GM21381 (cell line): ENCODE measurements around the gene TSPYL1.
A peak's percentile ranks its signal among the peaks of the same experiment; 100 is the strongest.
"Not testable (repeated sequence)": the region's sequence is repeated elsewhere in the genome, so short reads cannot be mapped to it uniquely, and the experiment has no call there.

Experiments used
- ATAC-seq: cut with Tn5 transposase; IDR thresholded peaks from one replicate; pipeline ENCODE4 v1.9.1; 2021; ENCODE audit warnings: mild to moderate bottlenecking, moderate library complexity; ENCODE audit not compliant: unreplicated experiment

TSPYL1 gene

DNA sequence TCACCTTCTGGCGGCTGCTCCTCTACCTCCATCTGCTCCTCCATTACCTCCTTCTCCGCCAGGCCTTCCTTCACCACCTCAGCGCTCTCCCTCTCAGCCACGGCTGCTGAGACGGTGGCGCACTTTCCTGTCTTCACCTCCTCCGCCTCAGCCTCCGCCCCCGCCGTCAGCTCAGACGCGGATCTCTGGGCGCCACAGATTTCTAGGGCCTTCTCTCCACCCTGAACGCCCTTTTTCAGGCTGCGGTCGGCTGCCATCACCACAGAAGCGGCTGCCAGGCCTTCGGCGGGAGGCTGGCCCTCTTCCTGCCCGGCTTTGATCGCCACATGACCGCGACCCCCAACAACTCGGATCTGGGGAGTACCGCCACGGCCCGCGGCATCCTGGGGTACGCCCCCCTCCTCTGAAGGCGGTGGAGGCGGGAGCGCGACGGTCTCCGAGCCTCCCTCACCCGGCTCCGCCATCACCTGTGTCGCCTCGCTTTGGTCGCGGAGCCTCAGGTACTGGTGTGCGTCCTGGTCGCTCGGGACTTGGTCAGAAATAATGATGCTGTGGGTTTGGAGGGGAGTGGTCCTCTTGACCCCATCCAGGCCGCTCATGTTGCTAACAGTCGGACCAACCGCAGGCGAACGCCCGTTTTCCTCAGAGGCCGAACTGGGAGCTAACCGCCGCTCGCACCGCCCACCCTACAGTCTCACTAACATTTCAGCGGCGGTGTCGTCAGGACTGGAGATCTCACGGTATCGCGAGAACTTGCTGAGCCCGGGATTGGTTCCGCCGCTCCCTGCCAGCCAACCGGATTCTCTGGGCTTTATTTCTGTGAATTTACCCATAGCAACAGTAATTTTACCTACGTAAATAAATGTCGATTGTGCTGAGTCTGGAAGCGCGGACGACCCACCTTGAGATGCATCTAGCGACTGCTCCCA, at the start of gene TSPYL1:
Gene TSPYL1, minus strand, starts transcription at position 699 of the 929 bp plus-strand sequence. Its CDS starts 100 bp downstream, at position 599.
- peak; percentile 95 for ATAC-seq

DNA sequence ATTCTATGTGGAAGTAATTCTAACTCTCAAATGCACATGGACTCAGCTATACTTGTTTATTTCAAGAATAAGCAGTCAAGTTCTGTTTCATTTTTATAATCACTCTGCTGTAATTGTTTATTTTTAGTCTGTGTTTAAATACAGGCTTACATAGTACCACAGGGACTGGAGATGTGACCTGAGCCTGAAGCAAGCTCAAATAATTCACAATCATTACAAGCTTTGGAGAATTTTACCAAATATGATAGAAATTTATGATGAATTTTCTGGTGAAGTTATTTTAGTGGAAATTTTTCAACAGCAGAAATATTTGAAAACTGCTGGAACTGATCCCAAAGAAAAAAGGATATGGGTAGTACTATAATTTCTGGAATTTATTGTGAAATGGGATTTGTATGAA, 49.4 kb upstream of the TSPYL1 start:
- no peak for ATAC-seq

DNA sequence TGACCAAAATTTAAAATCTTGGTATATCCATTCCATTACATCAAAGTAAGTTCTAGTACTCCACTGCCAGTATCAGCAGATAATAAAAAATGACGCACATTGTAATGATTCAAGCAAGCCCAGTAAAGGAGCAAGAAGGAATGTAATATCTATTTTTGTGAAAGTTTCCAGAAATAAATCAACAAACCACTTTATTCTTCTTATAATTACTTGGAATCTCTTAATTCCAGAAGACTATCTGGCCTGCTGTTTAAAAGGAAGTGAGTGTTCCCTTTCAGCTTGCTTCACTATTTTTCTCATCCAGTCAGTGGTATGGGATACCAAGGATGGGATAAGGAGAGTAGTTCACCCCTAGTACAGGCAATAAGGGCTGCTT, 48.8 kb upstream of the TSPYL1 start:
- no peak for ATAC-seq

DNA sequence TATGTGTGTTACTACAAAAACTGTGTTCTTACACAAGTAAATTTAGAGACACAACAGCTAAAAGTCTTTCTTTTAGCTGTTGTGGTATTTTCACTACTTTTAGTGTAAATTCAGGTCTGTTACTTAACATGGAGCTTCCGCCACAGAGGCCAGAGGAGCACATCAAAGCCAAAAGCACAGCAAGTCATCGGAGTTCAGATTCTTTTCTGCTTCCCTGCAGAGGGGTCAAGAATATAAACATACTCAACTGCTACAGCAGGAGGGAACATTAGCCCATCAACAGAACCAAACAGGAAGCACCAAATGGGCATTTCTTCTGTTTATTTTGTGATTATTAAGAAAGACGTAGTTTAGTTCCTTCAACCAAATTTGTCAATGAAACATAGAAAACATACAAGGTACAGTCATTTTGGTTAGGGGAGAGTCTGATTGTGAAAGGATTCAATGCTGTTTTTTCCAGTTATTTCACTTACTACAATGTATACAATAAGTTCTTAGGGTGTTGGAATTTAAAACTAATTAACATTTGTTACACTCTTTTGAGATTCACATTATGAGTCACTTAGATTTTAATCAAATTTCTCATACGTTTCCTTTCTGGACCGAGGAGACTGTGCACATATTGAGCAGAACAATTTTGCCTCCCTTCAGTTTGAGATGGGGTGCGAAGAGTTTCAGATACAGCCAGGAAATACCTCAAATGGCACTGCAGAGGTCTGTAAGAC, 48.2 kb upstream of the TSPYL1 start:
- no peak for ATAC-seq

DNA sequence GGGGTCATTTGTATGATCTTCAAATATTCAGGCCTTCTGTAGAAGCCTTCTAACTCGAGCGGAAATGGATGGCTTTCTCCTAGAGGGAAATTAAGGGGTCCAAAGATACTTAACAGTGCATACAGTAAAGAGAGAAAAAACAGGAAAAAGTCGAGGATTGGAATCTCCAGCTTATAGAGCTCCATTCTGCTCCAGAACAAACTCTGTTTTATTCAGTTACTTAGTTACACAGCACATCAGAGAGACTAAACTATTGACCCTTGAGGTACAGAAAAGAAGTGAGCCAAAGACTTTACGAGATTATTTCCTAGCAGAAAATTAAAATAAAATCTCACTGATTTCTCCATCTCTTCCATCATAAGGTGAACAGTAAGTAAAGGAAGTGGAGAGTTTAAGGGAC, 47.3 kb upstream of the TSPYL1 start:
- no peak for ATAC-seq

DNA sequence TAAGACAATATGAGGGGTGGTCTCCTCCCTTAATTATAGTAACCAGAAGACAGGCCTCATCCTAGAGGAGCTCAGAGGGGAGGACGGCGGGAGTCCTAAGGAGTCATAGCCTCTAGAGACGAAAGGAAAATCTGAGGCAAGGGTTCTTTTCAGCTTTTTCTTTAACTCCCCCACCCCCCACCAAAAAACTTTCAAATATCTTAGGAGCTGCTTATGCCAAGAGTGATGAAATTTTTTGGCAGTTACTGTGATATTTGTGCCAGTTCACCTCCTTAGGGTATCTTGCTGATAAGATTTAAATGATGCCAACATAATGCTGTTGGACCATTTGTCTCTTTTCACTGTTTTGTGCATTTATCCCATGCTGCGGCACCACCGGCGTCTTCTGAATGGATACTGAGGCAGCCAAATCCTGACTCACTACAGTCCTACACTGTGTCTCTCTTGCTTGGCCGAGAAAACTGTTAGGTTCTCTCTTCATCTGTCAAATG, 46.5 kb upstream of the TSPYL1 start:
- no peak for ATAC-seq

DNA sequence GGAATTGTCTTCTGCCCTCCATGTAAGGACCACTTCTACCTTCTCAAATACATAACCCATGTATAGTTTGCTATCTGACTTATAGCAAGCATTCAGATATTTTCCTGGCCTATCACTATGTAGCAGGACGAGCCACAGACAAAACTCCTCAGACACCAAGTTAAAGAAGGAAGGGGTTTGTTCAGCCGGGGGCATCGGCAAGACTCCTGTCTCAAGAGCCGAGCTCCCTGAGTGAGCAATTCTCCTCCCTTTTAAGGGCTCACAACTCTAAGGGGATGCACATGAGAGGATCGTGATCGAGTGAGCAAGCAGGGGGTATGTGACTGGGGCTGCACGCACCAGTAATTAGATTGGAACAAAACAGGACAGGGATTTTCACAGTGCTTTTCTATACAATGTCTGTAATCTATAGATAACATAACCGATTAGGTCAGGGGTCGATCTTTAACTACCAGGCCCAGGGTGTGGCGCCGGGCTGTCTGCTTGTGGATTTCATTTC, 46.0 kb upstream of the TSPYL1 start:
- not testable (repeated sequence) for ATAC-seq

DNA sequence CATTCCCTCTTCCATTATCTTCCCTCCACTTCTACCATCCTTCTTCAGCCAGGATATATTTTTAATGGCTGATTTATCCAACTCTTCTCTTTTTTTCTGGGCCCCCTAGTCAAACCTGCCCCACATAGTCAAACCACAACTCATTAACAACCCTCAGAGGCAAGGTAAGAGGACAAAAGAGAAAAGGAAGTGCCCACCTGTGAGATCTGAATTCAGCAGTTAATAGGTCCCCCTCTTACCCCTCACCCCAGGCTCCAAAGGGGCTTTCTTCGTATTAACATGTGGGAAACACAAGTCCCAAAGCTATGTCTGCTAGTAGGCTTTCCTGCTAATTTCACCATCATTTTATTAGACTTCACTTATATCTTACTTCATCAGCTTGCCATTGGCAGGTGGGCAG, 44.1 kb upstream of the TSPYL1 start:
- no peak for ATAC-seq

DNA sequence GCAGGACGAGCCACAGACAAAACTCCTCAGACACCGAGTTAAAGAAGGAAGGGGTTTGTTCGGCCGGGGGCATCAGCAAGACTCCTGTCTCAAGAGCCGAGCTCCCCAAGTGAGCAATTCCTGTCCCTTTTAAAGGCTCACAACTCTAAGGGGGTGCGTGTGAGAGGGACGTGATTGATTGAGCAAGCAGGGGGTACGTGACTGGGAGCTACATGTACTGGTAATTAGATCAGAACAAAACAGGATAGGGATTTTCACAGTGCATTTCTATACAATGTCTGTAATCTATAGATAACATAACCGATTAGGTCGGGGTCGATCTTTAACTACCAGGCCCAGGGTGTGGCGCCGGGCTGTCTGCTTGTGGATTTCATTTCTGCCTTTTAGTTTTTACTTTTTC, 42.2 kb upstream of the TSPYL1 start:
- ATAC-seq = not testable (repeated sequence)

DNA sequence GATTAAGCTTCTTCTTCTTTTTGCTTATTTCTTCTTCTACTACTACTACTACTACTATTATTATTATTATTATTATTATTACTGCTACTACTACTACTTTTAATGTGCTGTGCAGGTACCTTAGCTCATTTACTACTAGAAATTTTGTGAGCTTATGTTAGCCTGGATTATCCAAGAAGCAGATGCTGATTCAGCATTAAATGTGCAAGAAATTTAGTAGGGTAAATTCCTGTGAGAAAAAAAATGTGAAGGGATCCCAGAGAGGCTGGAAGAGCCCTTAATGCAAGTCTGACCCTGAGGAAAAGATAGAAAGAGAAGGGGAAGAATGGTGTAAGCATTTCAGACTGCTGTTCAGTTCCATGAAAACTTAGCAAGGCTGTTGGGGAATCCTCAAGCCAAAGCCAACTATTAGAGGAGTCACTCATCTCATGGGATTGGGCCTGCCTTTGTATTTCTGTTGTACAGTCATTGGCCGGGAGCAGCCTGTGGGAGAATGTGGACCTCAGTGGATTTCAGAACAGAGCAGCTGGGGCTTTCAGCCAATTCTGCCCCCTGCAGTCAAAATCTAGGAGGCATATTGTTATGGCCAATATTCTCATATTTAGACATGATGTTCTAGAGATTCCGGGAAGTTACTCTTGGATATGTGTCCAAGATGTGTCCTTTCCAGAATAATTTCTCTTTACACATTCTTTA, 37.2 kb upstream of the TSPYL1 start:
- no peak for ATAC-seq

DNA sequence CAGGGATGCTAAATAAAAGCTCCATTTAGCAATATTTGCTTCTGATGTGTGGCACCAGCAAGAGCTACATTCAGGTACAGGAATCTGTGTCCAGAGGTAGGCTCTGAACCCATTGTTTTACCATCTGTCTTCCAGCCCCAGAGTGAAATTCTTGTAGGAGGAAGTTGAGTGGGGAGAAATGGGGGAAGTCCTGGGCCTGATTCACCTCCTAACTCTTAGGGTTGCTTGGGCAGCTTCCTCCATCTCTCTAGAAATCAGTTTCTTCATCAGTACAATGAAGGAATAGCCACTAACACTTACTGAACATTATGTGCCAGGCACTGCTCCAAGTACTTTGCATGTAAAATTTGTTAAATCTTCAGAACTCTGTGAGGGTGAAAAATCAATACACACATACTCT, 35.1 kb upstream of the TSPYL1 start:
- no peak for ATAC-seq

DNA sequence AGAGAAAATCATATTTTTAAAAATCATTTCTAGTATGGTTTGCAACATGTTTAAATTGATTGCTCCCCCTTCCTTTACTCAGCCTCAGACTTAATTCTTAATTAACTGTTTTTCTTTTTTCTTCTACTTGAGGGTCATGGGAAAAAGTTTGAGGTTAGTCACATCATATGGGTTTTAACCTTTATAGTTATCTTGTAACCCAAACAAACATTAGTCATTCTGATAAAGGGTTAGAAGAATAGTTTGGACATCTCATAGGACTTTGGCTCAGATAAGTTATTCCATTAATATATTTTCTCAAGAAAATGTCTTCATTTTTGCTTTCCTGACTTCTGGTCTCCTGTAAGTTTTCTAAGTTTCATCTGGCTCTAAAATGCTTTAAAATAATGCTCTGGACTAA, 34.5 kb upstream of the TSPYL1 start:
- ATAC-seq = no peak

DNA sequence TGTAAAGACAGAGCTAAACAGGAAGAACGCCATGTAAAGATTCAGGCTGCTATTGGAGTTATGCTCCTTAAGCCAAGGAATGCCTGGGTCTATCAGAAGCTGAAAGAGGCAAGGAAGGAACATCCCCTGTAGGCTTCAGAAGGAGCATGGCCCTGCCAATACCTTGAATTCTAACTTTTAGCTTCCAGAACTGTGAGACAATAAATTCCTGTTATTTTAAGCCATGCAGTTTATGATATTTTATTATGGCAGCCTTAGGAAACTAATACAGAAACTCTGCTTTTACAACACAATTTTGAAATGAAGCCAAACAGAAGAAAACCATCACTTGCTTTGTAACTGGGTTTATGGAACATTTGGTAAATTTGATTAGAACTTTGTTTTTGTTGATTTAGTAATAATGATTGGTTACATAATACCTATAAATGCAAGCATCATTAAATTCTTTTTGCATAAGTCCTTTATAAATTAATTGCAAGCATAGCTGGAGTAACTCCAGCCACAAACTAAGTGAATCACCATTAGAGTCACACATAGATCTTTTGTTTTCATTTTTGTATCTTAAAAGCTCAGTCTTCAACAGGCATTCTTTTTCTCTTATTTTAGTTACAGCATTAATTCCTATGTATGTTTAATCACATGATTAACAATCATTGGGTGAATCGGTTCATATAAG, 33.5 kb upstream of the TSPYL1 start:
- ATAC-seq = no peak

DNA sequence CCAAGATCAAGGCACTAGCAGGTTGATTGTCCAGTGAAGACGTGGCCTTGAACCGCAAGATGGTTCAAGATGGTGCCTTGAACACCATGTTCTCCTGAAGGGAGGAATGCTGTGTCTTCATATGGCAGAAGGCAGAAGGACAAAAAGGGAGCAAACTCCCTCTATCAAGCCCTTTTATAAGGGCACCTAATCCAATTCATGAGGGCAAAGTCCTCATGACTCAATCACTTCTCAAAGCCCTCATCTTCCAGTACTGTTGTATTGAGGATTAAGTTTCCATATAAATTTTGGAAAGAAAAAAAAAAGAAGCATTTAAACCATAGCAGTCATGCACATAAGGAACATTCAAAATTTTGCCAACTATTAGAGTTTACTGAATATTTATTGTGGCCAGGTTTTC, 29.9 kb upstream of the TSPYL1 start:
- no peak for ATAC-seq

DNA sequence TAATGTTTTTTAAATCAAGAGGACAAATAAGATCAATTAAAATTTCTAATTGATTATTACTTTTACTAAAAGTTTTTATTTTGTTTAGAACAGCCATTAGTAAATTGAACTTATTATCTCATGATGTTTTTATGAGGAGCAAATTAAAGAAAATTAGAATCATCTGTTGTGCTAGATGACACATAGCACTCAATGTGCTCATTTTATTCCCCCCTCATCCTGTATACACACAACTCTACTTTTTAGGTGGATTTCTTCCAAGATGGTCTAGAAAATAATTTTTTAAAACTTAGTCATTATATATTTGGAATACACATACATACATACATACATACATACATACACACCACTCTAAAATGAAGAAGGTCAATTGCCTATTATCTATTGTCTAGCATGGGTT, 29.3 kb upstream of the TSPYL1 start:
- ATAC-seq = no peak

DNA sequence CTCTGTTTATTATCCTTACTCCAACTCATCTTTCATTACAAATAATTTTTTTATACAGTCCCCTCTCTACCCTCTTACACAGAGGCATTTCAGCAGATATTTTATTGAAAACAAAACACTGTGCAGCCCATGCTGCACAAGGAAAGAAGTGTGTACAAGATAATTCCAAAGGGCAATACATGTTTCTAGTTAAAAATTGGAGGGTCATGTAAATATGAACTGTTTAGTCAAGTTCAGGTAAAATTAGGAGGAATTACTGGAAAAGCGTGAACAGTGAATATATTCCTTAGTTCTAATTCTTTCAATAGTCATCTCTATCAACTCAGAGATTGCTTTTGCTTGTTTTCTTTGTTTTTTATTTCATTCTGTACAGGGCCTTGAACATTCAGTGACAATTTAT, 27.9 kb upstream of the TSPYL1 start:
- ATAC-seq = no peak

DNA sequence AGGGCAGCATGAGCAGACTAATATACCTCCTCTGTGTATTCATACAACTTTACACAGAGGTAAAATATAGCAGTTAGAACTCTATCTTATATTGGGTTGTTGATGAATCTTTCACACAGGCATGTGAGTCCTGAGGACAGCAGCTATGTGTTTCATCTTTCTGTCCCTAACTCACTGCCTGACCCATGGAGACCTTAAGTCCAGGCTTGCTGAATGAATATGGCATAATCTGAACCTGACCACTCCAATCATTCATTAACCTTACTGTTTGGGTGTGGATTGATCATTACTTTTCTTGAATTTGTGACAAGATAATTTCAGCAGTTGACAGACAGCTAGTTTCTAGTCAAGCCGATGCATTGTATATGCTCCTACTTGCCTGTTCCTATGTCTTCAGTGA, 27.3 kb upstream of the TSPYL1 start:
- no peak for ATAC-seq

DNA sequence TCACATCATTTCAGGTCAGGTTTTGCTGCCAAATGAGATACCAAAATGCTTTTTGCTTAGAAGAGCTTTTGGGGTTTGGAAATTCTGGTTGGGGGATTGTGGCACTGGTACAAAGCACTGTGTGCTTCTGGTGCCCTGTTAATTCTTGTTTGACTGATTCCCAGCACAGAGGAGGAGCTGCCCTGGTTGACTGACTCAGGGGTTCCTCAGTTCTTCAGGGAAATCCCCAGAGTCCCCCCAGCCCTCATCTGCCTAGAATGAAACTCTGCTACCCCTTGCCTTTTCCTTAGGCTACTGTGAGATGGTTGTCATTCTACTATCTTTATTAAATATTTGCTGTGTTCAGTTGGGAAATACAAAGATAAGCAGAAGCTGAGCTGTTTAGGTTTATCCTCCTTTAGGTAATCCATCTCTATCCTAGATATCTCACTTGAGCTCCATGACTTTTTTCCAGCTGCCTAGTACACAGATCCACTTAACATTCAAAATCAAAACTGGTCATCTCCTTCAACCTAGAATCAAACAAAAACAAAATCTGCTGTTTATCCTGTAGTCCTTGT, 24.9 kb upstream of the TSPYL1 start:
- ATAC-seq = no peak

DNA sequence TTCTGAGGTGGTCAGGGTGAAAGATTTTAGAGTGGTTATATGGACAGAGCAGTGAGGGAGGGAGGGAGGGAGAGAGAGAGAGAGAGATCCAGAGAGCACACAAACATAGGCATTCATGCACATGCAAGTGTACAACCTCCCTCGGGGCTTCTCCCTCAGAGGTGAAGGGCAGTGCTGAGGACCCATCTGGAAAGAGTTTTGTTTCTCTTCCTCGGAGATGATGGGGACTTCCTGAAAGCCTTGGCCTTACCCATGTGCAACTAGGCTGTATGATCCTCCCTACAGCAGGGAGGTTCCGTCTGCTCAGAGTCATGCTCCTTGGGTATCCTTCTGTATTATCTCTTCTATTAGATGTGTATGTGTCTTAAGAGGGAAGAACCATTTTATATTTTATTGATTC, 21.4 kb upstream of the TSPYL1 start:
- no peak for ATAC-seq

DNA sequence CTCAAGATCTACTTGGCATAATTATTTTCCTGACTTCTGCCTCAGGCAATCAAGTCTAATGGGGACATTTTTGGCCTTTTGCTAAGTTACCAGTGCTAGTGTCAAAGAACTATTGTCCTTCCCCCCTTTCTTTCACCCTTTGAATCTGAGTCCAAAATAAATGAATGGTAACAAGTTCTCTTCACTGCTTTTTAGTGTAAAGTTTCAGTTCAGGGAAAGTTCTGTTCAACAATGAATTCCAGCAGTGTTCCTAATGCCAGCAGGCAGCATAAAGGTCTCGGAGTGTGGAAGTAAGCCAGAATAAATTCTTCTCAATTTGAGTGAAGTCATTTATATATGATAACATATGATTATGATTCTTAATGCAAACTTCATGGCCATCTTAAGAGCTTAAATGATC, 20.8 kb upstream of the TSPYL1 start:
- no peak for ATAC-seq
